ENCODE results near the gene FBXL7. TPM values are rescaled to one million over a fixed set of nuclear protein-coding genes. Genes with fewer than 3 reads are reported as not detected.

The FBXL7 gene
- polyA plus RNA-seq, 3 donors: not detected

DNA sequence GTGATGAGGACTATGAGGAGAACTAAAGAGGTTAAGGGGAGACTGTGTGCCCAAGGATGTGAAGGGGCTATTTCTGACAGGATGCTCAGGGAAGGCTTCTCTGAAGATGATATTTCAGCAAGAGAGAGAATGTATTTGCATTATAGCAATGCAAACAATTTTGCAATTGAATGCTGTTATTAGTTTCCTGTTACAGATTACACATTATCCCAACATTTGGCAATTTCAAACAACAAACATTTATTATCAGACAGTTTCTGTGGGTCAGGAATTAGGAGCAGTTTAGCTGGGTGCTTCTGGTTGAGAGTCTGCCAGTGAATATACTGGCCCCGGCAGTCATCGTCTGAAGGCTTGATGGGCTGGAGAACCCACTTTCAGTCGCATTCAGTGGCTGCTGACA is 451.6 kb downstream of the FBXL7 start:
- no peaks in the 10 kb centered on the region for H3K79me2 ChIP-seq (ENCODE audit: insufficient read depth, low read length)
- no peak overlapping the region for H3K9ac ChIP-seq (ENCODE audit: insufficient read depth, low read length, poor library complexity, severe bottlenecking)
- no peaks in the 10 kb centered on the region for H3K36me3 ChIP-seq (replicated peaks in 1 of 2; ENCODE audit: control insufficient read depth in 1 of 2, insufficient read depth in 2 of 2, low read length in 2 of 2)
- H3K4me1 ChIP-seq (ENCODE audit: control insufficient read depth in 1 of 2, insufficient read depth in 2 of 2, low read length in 2 of 2): no peaks in the 10 kb centered on the region
- no peak overlapping the region for H3K4me3 Mint-ChIP-seq
- no peak overlapping the region for H2AFZ ChIP-seq (ENCODE audit: insufficient read depth, low read depth, low read length, poor library complexity, severe bottlenecking)
- TF ChIP-seq, protein P1, sequence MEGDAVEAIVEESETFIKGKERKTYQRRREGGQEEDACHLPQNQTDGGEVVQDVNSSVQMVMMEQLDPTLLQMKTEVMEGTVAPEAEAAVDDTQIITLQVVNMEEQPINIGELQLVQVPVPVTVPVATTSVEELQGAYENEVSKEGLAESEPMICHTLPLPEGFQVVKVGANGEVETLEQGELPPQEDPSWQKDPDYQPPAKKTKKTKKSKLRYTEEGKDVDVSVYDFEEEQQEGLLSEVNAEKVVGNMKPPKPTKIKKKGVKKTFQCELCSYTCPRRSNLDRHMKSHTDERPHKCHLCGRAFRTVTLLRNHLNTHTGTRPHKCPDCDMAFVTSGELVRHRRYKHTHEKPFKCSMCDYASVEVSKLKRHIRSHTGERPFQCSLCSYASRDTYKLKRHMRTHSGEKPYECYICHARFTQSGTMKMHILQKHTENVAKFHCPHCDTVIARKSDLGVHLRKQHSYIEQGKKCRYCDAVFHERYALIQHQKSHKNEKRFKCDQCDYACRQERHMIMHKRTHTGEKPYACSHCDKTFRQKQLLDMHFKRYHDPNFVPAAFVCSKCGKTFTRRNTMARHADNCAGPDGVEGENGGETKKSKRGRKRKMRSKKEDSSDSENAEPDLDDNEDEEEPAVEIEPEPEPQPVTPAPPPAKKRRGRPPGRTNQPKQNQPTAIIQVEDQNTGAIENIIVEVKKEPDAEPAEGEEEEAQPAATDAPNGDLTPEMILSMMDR (IDR thresholded peaks at IDR 0.05): no peak
- H3K36me3 Mint-ChIP-seq: no peaks in the 10 kb centered on the region
- H3K27ac Mint-ChIP-seq: no peak overlapping the region
- peaks cover 20 to 35% of the 10 kb centered on the region in 2 donors for H3K9me3 ChIP-seq (replicated peaks in 1 of 2; ENCODE audit: control insufficient read depth in 1 of 2, insufficient read depth in 1 of 2, low read length in 2 of 2)
- no peak overlapping the region for H3K4me2 ChIP-seq (replicated peaks; ENCODE audit: extremely low read depth, low read length, poor library complexity, severe bottlenecking)
- no peaks in the 10 kb centered on the region for H4K20me1 ChIP-seq (ENCODE audit: insufficient read depth, low read length)
- no peak overlapping the region for H3K27ac ChIP-seq (ENCODE audit: low read depth in 1 of 2, low read length in 2 of 2)
- no peaks in the 10 kb centered on the region for H3K4me1 Mint-ChIP-seq
- no peaks in the 10 kb centered on the region for H3K27me3 ChIP-seq (ENCODE audit: control insufficient read depth in 2 of 2, insufficient read depth in 2 of 2, low read length in 2 of 2)
- WGBS (ENCODE audit: insufficient coverage): 92% methylated on average over 3 of the region's 3 CpGs
- no peak overlapping the region for H3K4me3 ChIP-seq (replicated peaks in 1 of 3; ENCODE audit: low read depth in 2 of 3, low read length in 3 of 3)
- H3K27me3 Mint-ChIP-seq (ENCODE audit: low read depth in 3 of 3): no peaks in the 10 kb centered on the region
- intact Hi-C loops (cut with micrococcal nuclease): no loop called here
- DNase-seq: no peak
- H3K9me3 Mint-ChIP-seq: peaks cover 2 to 33% (median 9%) of the 10 kb centered on the region in 7 donors

GRCh38 chr5:15956622-15957021 is 456.6 kb downstream of the FBXL7 start:
- Histone ChIP-seq H3K9ac (ENCODE audit: insufficient read depth, low read length, poor library complexity, severe bottlenecking) (no peak overlapping the region), H3K9me3 (replicated peaks in 1 of 2; ENCODE audit: control insufficient read depth in 1 of 2, insufficient read depth in 1 of 2, low read length in 2 of 2) (peaks cover 23 to 53% of the 10 kb centered on the region in 2 donors), H3K27ac (ENCODE audit: low read depth in 1 of 2, low read length in 2 of 2) (no peak overlapping the region), H3K4me2 (replicated peaks; ENCODE audit: extremely low read depth, low read length, poor library complexity, severe bottlenecking) (no peak overlapping the region), H3K79me2 (ENCODE audit: insufficient read depth, low read length) (no peaks in the 10 kb centered on the region), H4K20me1 (ENCODE audit: insufficient read depth, low read length) (no peaks in the 10 kb centered on the region), H3K36me3 (replicated peaks in 1 of 2; ENCODE audit: control insufficient read depth in 1 of 2, insufficient read depth in 2 of 2, low read length in 2 of 2) (no peaks in the 10 kb centered on the region), H2AFZ (ENCODE audit: insufficient read depth, low read depth, low read length, poor library complexity, severe bottlenecking) (no peak overlapping the region), H3K27me3 (ENCODE audit: control insufficient read depth in 2 of 2, insufficient read depth in 2 of 2, low read length in 2 of 2) (no peaks in the 10 kb centered on the region), H3K4me1 (ENCODE audit: control insufficient read depth in 1 of 2, insufficient read depth in 2 of 2, low read length in 2 of 2) (no peaks in the 10 kb centered on the region), H3K4me3 (replicated peaks in 1 of 3; ENCODE audit: low read depth in 2 of 3, low read length in 3 of 3) (no peak overlapping the region)
- Mint-ChIP-seq H3K4me1 (no peaks in the 10 kb centered on the region), H3K4me3 (no peak overlapping the region), H3K36me3 (no peaks in the 10 kb centered on the region), H3K27ac (no peak overlapping the region), H3K27me3 (ENCODE audit: low read depth in 3 of 3) (no peaks in the 10 kb centered on the region), H3K9me3 (peaks cover 3 to 25% (median 6%) of the 10 kb centered on the region in 7 donors)
- no CpG with 5 or more reads among the region's 6 CpGs for WGBS (ENCODE audit: insufficient coverage)
- intact Hi-C loops (cut with micrococcal nuclease): no loop called here
- no peak for DNase-seq
- TF ChIP-seq, protein P1 (IDR thresholded peaks at IDR 0.05): no peak

Data from CD14-positive monocyte (primary cell).